K562 (cell line): ENCODE data around the gene KIFC3. TPM values are rescaled to one million over a fixed set of nuclear protein-coding genes. Genes with fewer than 3 reads are reported as not detected.

Source experiments
- ATAC-seq: fragments of 200-7000 bp; cut with Tn5 transposase; 3 replicates; pipeline ENCODE4 v1.9.1; 2020; ENCODE audit warnings: moderate library complexity
- BruUV-seq: library from RNA; stranded (reverse); fragments of 400-500 nt; replicated peaks from 2 replicates; lab custom pipeline; 2021; lab: Mats Ljungman, UMichigan
- CTCF ChIA-PET: fragments of 300-600 bp; formaldehyde crosslinking; extraction: SDS; loops from one replicate; lab custom pipeline; 2021; ENCODE audit warnings: low intra/inter-chr PET ratio; lab: Yijun Ruan, JAX
- POLR2A ChIA-PET: fragments of 300-600, 350-650 bp; sonication (Branson Sonifier 250); formaldehyde crosslinking; extraction: SDS; loops from one replicate; lab custom pipeline; 2021; ENCODE audit warnings: antibody characterized with exemption, inconsistent platforms; lab: Yijun Ruan, JAX
- DNase-seq, 4 experiments: peaks; one replicate each; pipeline versions ENCODE4 v3.0.0 to v3.0.0-alpha.2; 2011 to 2018; ENCODE audit warnings: low spot score in 3 of 4, mixed read lengths in 3 of 4; ENCODE audit errors: extremely low read depth in 1 of 4
- FAIRE-seq: peaks from 2 replicates; lab custom pipeline; 2011; peaks lifted over from hg19 to GRCh38; lab: Jason Lieb, UNC
- H2AFZ ChIP-seq: 2 replicates; pipeline ENCODE4 v1.6.0; 2011; ENCODE audit warnings: low read depth, low read length, control low read depth, inconsistent platforms
- H3K27ac ChIP-seq: fragments of 200-600 bp; 3 replicates; pipeline ENCODE4 v1.8.0; 2011; ENCODE audit warnings: low read depth, mild to moderate bottlenecking, control low read depth, inconsistent platforms, low read length, moderate library complexity, mixed read lengths; ENCODE audit errors: extremely low read depth
- H3K27me3 ChIP-seq, 2 experiments: fragments of 300-600 bp in 1 of 2; 2 replicates in 1 of 2; 3 replicates in 1 of 2; pipeline versions ENCODE4 v1.6.0 to v1.8.0; 2011; ENCODE audit warnings: inconsistent platforms in 2 of 2, low read length in 2 of 2, mild to moderate bottlenecking in 1 of 2, mixed read lengths in 1 of 2, moderate library complexity in 1 of 2; ENCODE audit not compliant: control insufficient read depth in 2 of 2, insufficient read depth in 2 of 2
- H3K36me3 ChIP-seq: fragments of 300-600 bp; 3 replicates; pipeline ENCODE4 v1.8.0; 2011; ENCODE audit warnings: mild to moderate bottlenecking, low read length, inconsistent platforms; ENCODE audit not compliant: control insufficient read depth, insufficient read depth
- H3K4me1 ChIP-seq, 2 experiments: fragments of 200-600 bp in 1 of 2; replicated peaks in 1 of 2; 2 replicates in 1 of 2; 3 replicates in 1 of 2; pipeline versions ENCODE4 v1.5.1 to v1.8.0; 2011; ENCODE audit warnings: inconsistent platforms in 2 of 2, low read length in 2 of 2, mild to moderate bottlenecking in 1 of 2, mixed read lengths in 1 of 2, moderate library complexity in 1 of 2; ENCODE audit not compliant: control insufficient read depth in 2 of 2, insufficient read depth in 2 of 2
- H3K4me2 ChIP-seq: 2 replicates; pipeline ENCODE4 v1.6.1; 2011; ENCODE audit warnings: low read length, control low read depth, inconsistent platforms, mixed read lengths; ENCODE audit not compliant: insufficient read depth
- H3K4me3 ChIP-seq: fragments of 200-600 bp; sonication (generic), shearing (Covaris generic); 2 replicates; pipeline ENCODE4 v1.5.1; 2016; ENCODE audit warnings: control low read depth, inconsistent platforms
- H3K79me2 ChIP-seq: fragments of 200-600 bp; 3 replicates; pipeline ENCODE4 v1.8.0; 2011; ENCODE audit warnings: low read length, inconsistent platforms; ENCODE audit not compliant: control insufficient read depth, insufficient read depth
- H3K9ac ChIP-seq, 2 experiments: 2 replicates each; pipeline versions ENCODE4 v1.6.0 to v1.6.1; 2011; ENCODE audit warnings: low read depth in 2 of 2, low read length in 2 of 2, control low read depth in 1 of 2, inconsistent platforms in 1 of 2, mild to moderate bottlenecking in 1 of 2, mixed read lengths in 1 of 2; ENCODE audit not compliant: insufficient read depth in 1 of 2
- H3K9me1 ChIP-seq: one replicate; pipeline ENCODE4 v1.6.0; 2011; ENCODE audit warnings: inconsistent platforms, mild to moderate bottlenecking, low read length, moderate library complexity; ENCODE audit not compliant: control insufficient read depth, insufficient read depth
- H3K9me3 ChIP-seq: replicated peaks from 2 replicates; pipeline ENCODE4 v1.5.1; 2011; ENCODE audit warnings: low read depth, low read length, inconsistent platforms; ENCODE audit not compliant: control insufficient read depth, insufficient read depth
- H4K20me1 ChIP-seq: replicated peaks from 2 replicates; pipeline ENCODE4 v1.6.1; 2011; ENCODE audit warnings: low read length, inconsistent platforms, mixed read lengths; ENCODE audit not compliant: control insufficient read depth, insufficient read depth
- CEBPB ChIP-seq: fragments of 450-650 bp; IDR thresholded peaks from 2 replicates; pipeline ENCODE4 v1.6.1; 2016; ENCODE audit warnings: missing genetic modification characterization, missing compliant biosample characterization
- CHD2 ChIP-seq: IDR thresholded peaks from 2 replicates; pipeline ENCODE4 v1.6.1; 2011; ENCODE audit warnings: low read depth, low read length
- GABPB1 ChIP-seq: sonication (generic); formaldehyde crosslinking; IDR thresholded peaks from 2 replicates; pipeline ENCODE4 v1.8.0; 2022; ENCODE audit warnings: mild to moderate bottlenecking, missing genetic modification reagents
- NBN ChIP-seq: fragments of 450-650 bp; IDR thresholded peaks from 2 replicates; pipeline ENCODE4 v1.6.1; 2016; ENCODE audit warnings: low read depth, mild to moderate bottlenecking
- PHF21A ChIP-seq: fragments of 450-650 bp; IDR thresholded peaks from 2 replicates; pipeline ENCODE4 v1.6.1; 2017; ENCODE audit warnings: low read depth, borderline replicate concordance
- PKNOX1 ChIP-seq: fragments of 450-650 bp; IDR thresholded peaks from 2 replicates; pipeline ENCODE4 v1.6.1; 2016
- RBM34 ChIP-seq: fragments of 200-400 bp; formaldehyde crosslinking; IDR thresholded peaks from 2 replicates; pipeline ENCODE4 v1.6.1; 2018; ENCODE audit warnings: low read length, borderline replicate concordance; ENCODE audit not compliant: insufficient read depth
- RNF2 ChIP-seq: sonication (generic); IDR thresholded peaks from 2 replicates; pipeline ENCODE4 v1.6.1; 2016
- THRAP3 ChIP-seq: fragments of 450-650 bp; IDR thresholded peaks from 2 replicates; pipeline ENCODE4 v1.6.1; 2016; ENCODE audit warnings: mild to moderate bottlenecking, inconsistent platforms, borderline replicate concordance
- ZNF133 ChIP-seq: fragments of 250-450 bp; sonication (Bioruptor Pico); IDR thresholded peaks from 2 replicates; pipeline ENCODE4 v1.4.0; 2020; ENCODE audit warnings: mild to moderate bottlenecking
- ZNF511 ChIP-seq: sonication (generic); formaldehyde crosslinking; IDR thresholded peaks from 2 replicates; pipeline ENCODE4 v1.8.0; 2022; ENCODE audit warnings: mild to moderate bottlenecking, missing genetic modification reagents
- WGBS: fragments of 100-300 bp; shearing (Covaris generic); methylation state at CpG from one replicate; pipeline ENCODE4 v1.1.6; 2016; ENCODE audit warnings: low coverage, mixed read lengths; ENCODE audit not compliant: insufficient coverage; ENCODE audit errors: missing lambda C conversion rate; 5-methylcytosine and 5-hydroxymethylcytosine counted together
- in situ Hi-C: fragments of 300-500 bp; cut with MboI; formaldehyde crosslinking; loops from 4 replicates; pipeline ENCODE4 v1.15.0; 2018; ENCODE audit warnings: inconsistent platforms, mixed read lengths
- intact Hi-C: fragments of 100-400 bp; cut with micrococcal nuclease; formaldehyde crosslinking; loops from 2 replicates; pipeline ENCODE4 v1.14.2; 2022
- polyA plus RNA-seq, 8 experiments: library from polyadenylated mRNA; depleted of rRNA in 4 of 8; stranded (reverse) in 5 of 8; unstranded in 3 of 8; fragments of >200 nt; fragmentation: Nextera tagmentation in 2 of 8; fragmentation: Illumina TruSeq in 1 of 8; extraction: Ambion mirVana in 2 of 8; extraction: Trizol in 1 of 8; gene quantifications; 2 replicates each; pipeline versions ENCODE4 v1.2.1 to v1.2.3, GENCODE V29; 2011 to 2014; ENCODE audit warnings: inconsistent platforms in 1 of 8, missing spikeins in 1 of 8
- total RNA-seq, 7 experiments: library from RNA; depleted of rRNA in 6 of 7; stranded (reverse); fragments of >200 nt in 6 of 7; fragmentation: Illumina TruSeq in 2 of 7; extraction: Trizol in 2 of 7; gene quantifications; 2 replicates each; pipeline versions ENCODE4 v1.2.1 to v1.2.3, GENCODE V29; 2011 to 2021; ENCODE audit warnings: low replicate concordance in 1 of 7

Gene KIFC3
- total and polyA plus RNA-seq, 9 of the 15 experiments (the other 6 are each of a cell fraction or from before 2014, with no cell fraction given), result 0.23 to 105 (median 26.2) TPM

GRCh38 chr16:57732037-57732436 is 70.3 kb downstream of the KIFC3 start (continued):
- peak; percentile 17; the same call in 1 of the 2 replicates for TF ChIP-seq PKNOX1

GRCh38 chr16:57730771-57731730 is 71.2 kb downstream of the KIFC3 start:
- Histone ChIP-seq H3K27me3 (0 out of 5 replicates have a peak, but pooled peaks cover 0 to under 1% of the 10 kb centered on the region in 2 experiments), H3K36me3 (no peaks in the 10 kb centered on the region), H3K27ac (no peak overlapping the region), H4K20me1 (no peaks in the 10 kb centered on the region), H3K4me1 (peaks cover 0 to 28% of the 10 kb centered on the region in 2 experiments; a peak in 2 of 5 replicates), H3K4me3 (no peak overlapping the region), H3K9ac (peak overlapping the region in 1 of 2 experiments; percentile 39; a peak in 1 of 4 replicates), H3K9me1 (no peaks in the 10 kb centered on the region), H3K4me2 (no peak overlapping the region), H3K9me3 (0 out of 2 replicates have a peak, but pooled peaks cover 3% of the 10 kb centered on the region), H2AFZ (no peak overlapping the region), H3K79me2 (peaks cover 9% of the 10 kb centered on the region)
- ATAC-seq (no peak), FAIRE-seq (no peak), DNase-seq (no peak)
- WGBS, result 47% methylated on average over 13 of the region's 13 CpGs
- no TSS peak for BruUV-seq
- intact Hi-C loops (loop anchor here (10.0 kb wide), 1 partner anchor 274 kb away; the partner anchor contains the start of genes USB1 and ZNF319), in situ Hi-C loops (no loop called here)
- CTCF ChIA-PET, result no interaction called here
- POLR2A ChIA-PET, result interaction anchor here (0.5 to 0.7 kb wide), 3 partner anchors 41 to 65 kb away, joined by 3 to 4 read pairs (median 3); no protein-coding TSS in a partner anchor
- TF ChIP-seq ZNF511 (CRISPR knock-in tag), result no peak
- no peak for TF ChIP-seq ZNF133 (CRISPR knock-in tag)
- no peak for TF ChIP-seq PHF21A
- no peak for TF ChIP-seq GABPB1 (CRISPR knock-in tag)
- no peak for TF ChIP-seq RBM34
- TF ChIP-seq CEBPB (tag), result no peak
- TF ChIP-seq RNF2, result no peak
- TF ChIP-seq THRAP3, result no peak
- TF ChIP-seq CHD2, result no peak
- no peak for TF ChIP-seq NBN
